Stomach smooth muscle (tissue), 2 donors: Measurements from ENCODE around the gene NLRP6.
A peak's percentile ranks its signal among the peaks of the same experiment; 100 is the strongest.
"Not testable (repeated sequence)": the region's sequence is repeated elsewhere in the genome, so short reads cannot be mapped to it uniquely, and the experiment has no call there.

Source experiments
- H3K27ac ChIP-seq: one replicate; pipeline ENCODE4 v1.7.0; 2013; ENCODE audit warnings: mild to moderate bottlenecking, low read length, inconsistent platforms
- H3K27me3 ChIP-seq, 2 donors: one replicate each; pipeline ENCODE4 v1.7.0; 2013; ENCODE audit warnings: low read length in 2 of 2; ENCODE audit not compliant: insufficient read depth in 2 of 2, control insufficient read depth in 1 of 2
- H3K36me3 ChIP-seq, 2 donors: one replicate each; pipeline ENCODE4 v1.7.0; 2013; ENCODE audit warnings: low read length in 2 of 2; ENCODE audit not compliant: control insufficient read depth in 2 of 2, insufficient read depth in 2 of 2
- H3K4me1 ChIP-seq: one replicate; pipeline ENCODE4 v1.7.0; 2013; ENCODE audit warnings: low read length; ENCODE audit not compliant: control insufficient read depth, insufficient read depth
- H3K4me3 ChIP-seq, 2 donors: one replicate each; pipeline ENCODE4 v1.7.0; 2013; ENCODE audit warnings: low read length in 2 of 2
- H3K9ac ChIP-seq, 2 donors: one replicate each; pipeline ENCODE4 v1.7.0; 2013; ENCODE audit warnings: low read length in 2 of 2, mild to moderate bottlenecking in 1 of 2
- H3K9me3 ChIP-seq, 2 donors: one replicate each; pipeline ENCODE4 v1.7.0; 2013; ENCODE audit warnings: low read length in 2 of 2; ENCODE audit not compliant: control insufficient read depth in 2 of 2
- donor health status: healthy.
- donor health status: Pancreatic carcinoma.

Gene NLRP6

GRCh38 chr11:313304-313786, 35.1 kb downstream of the NLRP6 start:
- H3K9ac ChIP-seq = peak overlapping the region in 1 of 2 donors; percentile 38
- H3K27me3 ChIP-seq = peaks cover 2 to 16% of the 10 kb centered on the region in 2 donors
- peak overlapping the region; percentile 41 for H3K27ac ChIP-seq
- H3K4me1 ChIP-seq = peaks cover 27% of the 10 kb centered on the region
- H3K4me3 ChIP-seq = peak overlapping the region; percentile 5 to 71
- no peaks in the 10 kb centered on the region for H3K36me3 ChIP-seq
- H3K9me3 ChIP-seq = no peaks in the 10 kb centered on the region

- Histone ChIP-seq H3K4me3 (peak within 1 kb of the TSS; percentile 60 to 71), H3K4me1 (peaks cover 27% of the 10 kb centered on the region), H3K9ac (peak within 1 kb of the TSS; percentile 29 to 57), H3K36me3 (no peaks in the 10 kb centered on the region), H3K27ac (peak within 1 kb of the TSS; percentile 41), H3K27me3 (peaks cover 2 to 16% of the 10 kb centered on the region in 2 donors), H3K9me3 (no peaks in the 10 kb centered on the region)
These were observed 35.8 kb downstream of the NLRP6 start, which contains the start of gene IFITM1 for GRCh38 chr11:313787-314553. Gene IFITM1, plus strand, starts transcription at chr11:314040. Its CDS starts 131 bp downstream, at chr11:314171.

GRCh38 chr11:314554-314875, 36.3 kb downstream of the NLRP6 start:
- Histone ChIP-seq H3K9ac (peak overlapping the region in 1 of 2 donors; percentile 57), H3K4me1 (peaks cover 30% of the 10 kb centered on the region), H3K27ac (peak overlapping the region; percentile 41), H3K4me3 (peak overlapping the region; percentile 60 to 71), H3K27me3 (peaks cover 2 to 16% of the 10 kb centered on the region in 2 donors)
- not testable (repeated sequence) for H3K36me3 ChIP-seq, H3K9me3 ChIP-seq

- Histone ChIP-seq H3K9ac (peak overlapping the region in 1 of 2 donors; percentile 37), H3K36me3 (no peaks in the 10 kb centered on the region), H3K27me3 (peaks cover 2 to 16% of the 10 kb centered on the region in 2 donors), H3K9me3 (no peaks in the 10 kb centered on the region), H3K4me1 (peaks cover 27% of the 10 kb centered on the region), H3K4me3 (peak overlapping the region in 1 of 2 donors; percentile 71), H3K27ac (peak overlapping the region; percentile 31)
These were observed 36.9 kb downstream of the NLRP6 start for GRCh38 chr11:315051-315481.

DNA sequence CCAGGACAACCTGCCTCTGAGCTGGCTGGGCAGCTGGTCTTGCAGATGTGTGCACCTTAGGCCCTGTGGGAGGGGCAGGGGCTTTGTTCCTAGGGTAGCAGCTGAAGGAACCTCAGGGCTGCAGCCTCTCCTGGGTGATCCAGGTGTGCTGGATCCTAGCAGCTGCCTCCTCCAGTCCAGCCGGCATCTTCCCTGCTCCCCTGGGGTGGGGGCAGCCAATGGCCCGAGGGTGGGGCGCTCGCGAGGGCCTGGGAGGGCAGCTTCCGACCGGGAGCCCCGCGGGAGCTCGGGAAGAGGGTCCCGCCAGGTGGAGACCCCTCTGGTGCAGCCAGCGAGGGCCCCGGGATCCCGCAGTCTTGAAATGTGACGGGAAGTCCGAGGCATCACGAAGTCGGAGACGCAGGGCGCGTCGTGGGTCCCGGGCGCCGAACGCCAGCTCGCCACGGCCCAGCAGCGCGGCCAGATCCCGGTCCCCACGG, 37.3 kb downstream of the NLRP6 start:
- Histone ChIP-seq H3K9me3 (no peaks in the 10 kb centered on the region), H3K27me3 (peaks cover 2 to 16% of the 10 kb centered on the region in 2 donors), H3K27ac (peak overlapping the region; percentile 31), H3K9ac (peak overlapping the region in 1 of 2 donors; percentile 37), H3K36me3 (no peaks in the 10 kb centered on the region), H3K4me3 (peak overlapping the region in 1 of 2 donors; percentile 71), H3K4me1 (peaks cover 26% of the 10 kb centered on the region)

GRCh38 chr11:316031-316701, 38.0 kb downstream of the NLRP6 start:
- H3K27me3 ChIP-seq = peaks cover 2 to 16% of the 10 kb centered on the region in 2 donors
- no peaks in the 10 kb centered on the region for H3K9me3 ChIP-seq
- no peaks in the 10 kb centered on the region for H3K36me3 ChIP-seq
- no peak overlapping the region for H3K27ac ChIP-seq
- peak overlapping the region in 1 of 2 donors; percentile 15 for H3K9ac ChIP-seq
- peaks cover 26% of the 10 kb centered on the region for H3K4me1 ChIP-seq
- peak overlapping the region in 1 of 2 donors; percentile 71 for H3K4me3 ChIP-seq

DNA sequence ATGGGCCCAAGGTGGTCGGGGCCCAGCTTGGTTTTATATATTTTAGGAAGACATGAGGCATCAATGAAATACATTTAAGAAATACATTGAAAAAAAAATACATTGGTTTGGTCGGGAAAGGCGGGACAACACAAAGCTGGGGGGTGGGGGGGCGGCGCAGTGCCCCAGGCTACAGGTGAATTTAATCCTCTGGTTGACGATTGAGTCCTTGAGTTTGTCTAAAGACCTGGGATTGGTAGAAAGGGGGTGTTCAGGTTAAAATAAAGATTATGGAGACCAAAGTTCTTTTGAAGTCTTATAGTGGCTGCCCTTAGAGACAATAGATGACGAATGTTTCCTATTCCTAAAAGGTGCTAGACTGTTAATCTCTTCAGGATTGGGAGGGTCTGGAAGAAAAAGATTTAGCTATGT, 38.7 kb downstream of the NLRP6 start:
- Histone ChIP-seq H3K9ac (no peak overlapping the region), H3K27me3 (peaks cover 2 to 16% of the 10 kb centered on the region in 2 donors), H3K36me3 (no peaks in the 10 kb centered on the region), H3K27ac (no peak overlapping the region), H3K4me3 (no peak overlapping the region), H3K4me1 (peaks cover 23% of the 10 kb centered on the region), H3K9me3 (no peaks in the 10 kb centered on the region)

GRCh38 chr11:317668-318404, 39.6 kb downstream of the NLRP6 start:
- Histone ChIP-seq H3K27ac (peak overlapping the region; percentile 11), H3K4me1 (peaks cover 19% of the 10 kb centered on the region), H3K4me3 (peak overlapping the region in 1 of 2 donors; percentile 22), H3K27me3 (peaks cover 2 to 16% of the 10 kb centered on the region in 2 donors)
- H3K9me3 ChIP-seq, H3K36me3 ChIP-seq, H3K9ac ChIP-seq: not testable (repeated sequence)

DNA sequence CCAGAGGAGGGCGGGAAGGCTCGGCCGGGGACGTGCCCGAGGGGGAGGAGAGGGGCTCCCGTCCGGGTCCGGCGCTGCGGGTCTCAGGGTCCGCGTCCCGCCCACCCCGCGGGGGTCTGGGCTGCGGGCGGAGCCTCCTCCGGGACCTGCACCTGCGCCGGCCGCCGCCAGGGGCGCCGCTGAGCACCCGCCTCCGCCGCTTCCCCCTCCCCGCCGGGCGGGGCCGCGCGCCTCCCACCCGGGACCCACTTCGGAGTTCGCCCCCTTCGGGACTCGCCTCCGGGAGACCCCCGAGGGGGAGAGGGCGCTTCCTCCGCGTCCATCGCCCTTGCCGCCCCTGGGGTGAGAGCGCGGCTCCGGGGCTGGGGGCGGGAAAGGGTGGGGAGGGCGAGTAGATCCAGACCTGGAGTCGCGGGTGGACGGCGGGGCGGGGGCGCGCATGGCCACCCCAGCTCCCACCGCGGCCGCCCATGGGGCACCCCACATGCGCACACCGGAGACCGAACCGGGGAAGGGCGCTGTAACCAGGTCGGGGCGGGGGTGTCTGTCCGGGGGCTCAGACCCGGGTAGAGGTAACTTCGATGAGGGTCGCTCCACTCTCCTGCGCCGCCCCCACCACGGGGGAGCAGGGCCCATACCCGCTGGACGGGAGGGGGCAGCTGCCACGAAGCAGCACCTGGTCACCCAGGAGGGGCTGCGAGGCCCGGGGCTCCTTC, 40.4 kb downstream of the NLRP6 start:
- Histone ChIP-seq H3K9ac (peak overlapping the region in 1 of 2 donors; percentile 55), H3K27ac (peak overlapping the region; percentile 53)

More for the DNA sequence above, 40.4 kb downstream of the NLRP6 start:
- not testable (repeated sequence) for H3K36me3 ChIP-seq, H3K9me3 ChIP-seq
- H3K27me3 ChIP-seq = peaks cover 2 to 16% of the 10 kb centered on the region in 2 donors
- peak overlapping the region; percentile 83 to 92 for H3K4me3 ChIP-seq
- H3K4me1 ChIP-seq = peaks cover 16% of the 10 kb centered on the region
